H1 (cell line): ENCODE data around the gene TNFSF15. TPM values are rescaled to one million over a fixed set of nuclear protein-coding genes. Genes with fewer than 3 reads are reported as not detected.

Experiments
- CTBP2 ChIP-seq: IDR thresholded peaks from 2 replicates; pipeline ENCODE4 v1.7.0; 2011; ENCODE audit warnings: borderline replicate concordance, mild to moderate bottlenecking, moderate library complexity, mixed read lengths, low read length; ENCODE audit not compliant: insufficient read depth, insufficient read length
- GTF2F1 ChIP-seq: IDR thresholded peaks from 2 replicates; pipeline ENCODE4 v1.6.1; 2012; ENCODE audit warnings: low read depth, low read length, improper control_type of control experiment, borderline replicate concordance
- MAX ChIP-seq: IDR thresholded peaks from 2 replicates; pipeline ENCODE4 v1.6.1; 2012; ENCODE audit warnings: inconsistent platforms
- RXRA ChIP-seq: IDR thresholded peaks from 2 replicates; pipeline ENCODE4 v1.6.1; 2011; ENCODE audit warnings: low read depth, mild to moderate bottlenecking, low read length, moderate library complexity; ENCODE audit not compliant: insufficient read depth
- TAF7 ChIP-seq: optimal IDR thresholded peaks from 2 replicates; pipeline ENCODE3; 2011; ENCODE audit warnings: low read depth, mild to moderate bottlenecking, inconsistent platforms, low read length, moderate library complexity, borderline replicate concordance
- polyA plus RNA-seq, 7 experiments: library from polyadenylated mRNA; depleted of rRNA in 3 of 7; stranded (reverse) in 5 of 7; unstranded in 2 of 7; fragments of >200 nt in 5 of 7; fragments of 200-250 nt in 2 of 7; gene quantifications; 1 replicate in 5 of 7; 2 replicates in 1 of 7; 4 replicates in 1 of 7; pipeline versions ENCODE4 v1.2.1 to v1.2.3, GENCODE V29; 2011 to 2013; ENCODE audit warnings: missing spikeins in 2 of 7, mixed read lengths in 2 of 7
- total RNA-seq: library from RNA; stranded (reverse); fragmentation: NEBNext Ultra II Directional; extraction: Animal tissue kit (Norgen Biotek cat#: 25700); gene quantifications from 2 replicates; pipeline ENCODE4 v1.2.1, GENCODE V29; 2021

TNFSF15 gene
- total and polyA plus RNA-seq, 2 of the 8 experiments (the other 6 are each of a cell fraction or from before 2014, with no cell fraction given) = 0.09 to 0.17 TPM

GRCh38 chr9:114791312-114791711 is 14.5 kb downstream of the TNFSF15 start (continued):
- TF ChIP-seq CTBP2 = no peak
- no peak for TF ChIP-seq GTF2F1
- no peak for TF ChIP-seq RXRA
- no peak for TF ChIP-seq MAX
- TF ChIP-seq TAF7 = no peak
